ENCODE data around the gene GTF2A1L.
"Not testable (repeated sequence)": the region's sequence is repeated elsewhere in the genome, so short reads cannot be mapped to it uniquely, and the experiment has no call there.

The GTF2A1L gene

GRCh38 chr2:48617618-48618017, at the start of gene GTF2A1L:
GTF2A1L (plus strand) TSS chr2:48617856; CDS start chr2:48617875, 19 bp downstream.
- no peak for DNase-seq

- DNase-seq: no peak
Observed at GRCh38 chr2:48568547-48568946, 49.1 kb upstream of the GTF2A1L start.

GRCh38 chr2:48569433-48569832, 48.2 kb upstream of the GTF2A1L start:
- no peak for DNase-seq

GRCh38 chr2:48572816-48573215, 44.8 kb upstream of the GTF2A1L start:
- DNase-seq: no peak

GRCh38 chr2:48574353-48575287, 43.0 kb upstream of the GTF2A1L start:
- DNase-seq: no peak

GRCh38 chr2:48578313-48578712, 39.3 kb upstream of the GTF2A1L start:
- no peak for DNase-seq

GRCh38 chr2:48583961-48584360, 33.7 kb upstream of the GTF2A1L start:
- no peak for DNase-seq

- no peak for DNase-seq
Observed at GRCh38 chr2:48584551-48584950, 33.1 kb upstream of the GTF2A1L start.

GRCh38 chr2:48586433-48586832, 31.2 kb upstream of the GTF2A1L start:
- DNase-seq: no peak

GRCh38 chr2:48587560-48587959, 30.1 kb upstream of the GTF2A1L start:
- DNase-seq: no peak

- no peak for DNase-seq
Observed at GRCh38 chr2:48587961-48588360, 29.7 kb upstream of the GTF2A1L start.

- no peak for DNase-seq
Observed at GRCh38 chr2:48588745-48589144, 28.9 kb upstream of the GTF2A1L start.

- peak in 1 of 2 experiments; percentile 62 for DNase-seq
Observed at GRCh38 chr2:48589170-48589767, 28.4 kb upstream of the GTF2A1L start.

GRCh38 chr2:48590017-48590416, 27.6 kb upstream of the GTF2A1L start:
- DNase-seq: no peak

GRCh38 chr2:48592067-48592466, 25.6 kb upstream of the GTF2A1L start:
- no peak for DNase-seq

- DNase-seq: not testable (repeated sequence)
Observed at GRCh38 chr2:48596751-48597150, 20.9 kb upstream of the GTF2A1L start.

GRCh38 chr2:48597492-48597891, 20.2 kb upstream of the GTF2A1L start:
- no peak for DNase-seq

GRCh38 chr2:48600204-48600813, 17.3 kb upstream of the GTF2A1L start:
- peak; percentile 18 to 72 for DNase-seq

GRCh38 chr2:48600917-48601316, 16.7 kb upstream of the GTF2A1L start:
- DNase-seq: no peak

GRCh38 chr2:48601349-48601748, 16.3 kb upstream of the GTF2A1L start:
- DNase-seq: peak in 1 of 2 experiments; percentile 65

GRCh38 chr2:48605482-48606175, 12.0 kb upstream of the GTF2A1L start:
- DNase-seq: no peak

- DNase-seq: no peak
Observed at GRCh38 chr2:48607307-48608014, 10.2 kb upstream of the GTF2A1L start.
